HepG2 (cell line): ENCODE results near the gene FBXL13. TPM values are rescaled to one million over a fixed set of nuclear protein-coding genes. Genes with fewer than 3 reads are reported as not detected.
"Not testable (repeated sequence)": the region's sequence is repeated elsewhere in the genome, so short reads cannot be mapped to it uniquely, and the experiment has no call there.

Experiments
- ARNTL ChIP-seq: sonication (generic); formaldehyde crosslinking; IDR thresholded peaks from 2 replicates; pipeline ENCODE4 v1.4.0; 2020; ENCODE audit warnings: mild to moderate bottlenecking, missing genetic modification reagents
- CEBPG ChIP-seq: IDR thresholded peaks from 2 replicates; pipeline ENCODE4 v1.6.1; 2016
- DMAP1 ChIP-seq: IDR thresholded peaks from 2 replicates; pipeline ENCODE4 v1.6.1; 2016
- EP300 ChIP-seq, 3 experiments: sonication (generic) in 1 of 3; formaldehyde crosslinking in 1 of 3; IDR thresholded peaks; 2 replicates each; pipeline versions ENCODE4 v1.5.1 to v1.6.1; 2011 to 2020; ENCODE audit warnings: low read depth in 2 of 3, low read length in 2 of 3, borderline replicate concordance in 1 of 3, improper control_type of control experiment in 1 of 3, mild to moderate bottlenecking in 1 of 3, missing genetic modification reagents in 1 of 3, moderate library complexity in 1 of 3
- FOXA3 ChIP-seq: IDR thresholded peaks from 2 replicates; pipeline ENCODE4 v1.6.1; 2016; ENCODE audit warnings: missing genetic modification reagents, missing compliant biosample characterization
- NR2C2 ChIP-seq: sonication (generic); formaldehyde crosslinking; IDR thresholded peaks from 2 replicates; pipeline ENCODE4 v1.4.0; 2020; ENCODE audit warnings: missing genetic modification reagents, mild to moderate bottlenecking, moderate library complexity, borderline replicate concordance
- NR2F6 ChIP-seq, 2 experiments: IDR thresholded peaks; 2 replicates each; pipeline ENCODE4 v1.6.1; 2016; ENCODE audit warnings: antibody characterized with exemption in 1 of 2, mild to moderate bottlenecking in 1 of 2
- SOX13 ChIP-seq, 3 experiments: fragments of 450-650 bp in 1 of 3; sonication (generic) in 1 of 3; formaldehyde crosslinking in 1 of 3; IDR thresholded peaks in 2 of 3; conservative IDR thresholded peaks in 1 of 3; 2 replicates each; pipeline versions ENCODE4 v1.5.0 to v1.6.1; 2016 to 2020; ENCODE audit warnings: antibody characterized with exemption in 1 of 3, mild to moderate bottlenecking in 1 of 3, missing compliant biosample characterization in 1 of 3, missing genetic modification reagents in 1 of 3, moderate library complexity in 1 of 3
- SP4 ChIP-seq: sonication (generic); formaldehyde crosslinking; IDR thresholded peaks from 2 replicates; pipeline ENCODE4 v1.8.1; 2023; ENCODE audit warnings: mild to moderate bottlenecking, missing genetic modification reagents
- TRIM24 ChIP-seq: sonication (generic); formaldehyde crosslinking; IDR thresholded peaks from 2 replicates; pipeline ENCODE4 v1.8.0; 2022; ENCODE audit warnings: mild to moderate bottlenecking, missing genetic modification reagents
- ZBTB20 ChIP-seq: sonication (generic); formaldehyde crosslinking; IDR thresholded peaks from 2 replicates; pipeline ENCODE4 v1.8.1; 2023; ENCODE audit warnings: missing genetic modification reagents, low read depth, mild to moderate bottlenecking, borderline replicate concordance
- ZNF12 ChIP-seq: sonication (generic); formaldehyde crosslinking; IDR thresholded peaks from 2 replicates; pipeline ENCODE4 v1.5.0; 2020; ENCODE audit warnings: missing genetic modification reagents
- ZNF230 ChIP-seq: sonication (generic); formaldehyde crosslinking; IDR thresholded peaks from 2 replicates; pipeline ENCODE4 v1.4.0; 2020; ENCODE audit warnings: mild to moderate bottlenecking, missing genetic modification reagents
- ZNF652 ChIP-seq: IDR thresholded peaks from 2 replicates; pipeline ENCODE4 v1.6.1; 2016; ENCODE audit warnings: low read depth, borderline replicate concordance
- polyA plus RNA-seq, 8 experiments: library from polyadenylated mRNA; depleted of rRNA in 3 of 8; stranded (reverse) in 7 of 8; unstranded in 1 of 8; fragments of >200 nt; fragmentation: Illumina TruSeq in 4 of 8; extraction: Trizol in 4 of 8; gene quantifications; 2 replicates each; pipeline versions ENCODE4 v1.2.1 to v1.2.3, GENCODE V29; 2011 to 2016; ENCODE audit warnings: low read depth in 4 of 8, missing spikeins in 1 of 8, mixed read lengths in 1 of 8; ENCODE audit not compliant: insufficient read depth in 1 of 8
- total RNA-seq, 5 experiments: library from RNA; depleted of rRNA; stranded (reverse); fragments of >200 nt; fragmentation: Illumina TruSeq; extraction: Trizol; gene quantifications; 2 replicates each; pipeline ENCODE4 v1.2.3, GENCODE V29; 2016; ENCODE audit warnings: low read depth in 1 of 5
- TF ChIP-seq, protein P1 (sequence below): sonication (generic); formaldehyde crosslinking; IDR thresholded peaks from 2 replicates; pipeline ENCODE4 v1.8.0; 2022; ENCODE audit warnings: missing genetic modification reagents, mild to moderate bottlenecking, moderate library complexity, borderline replicate concordance
- TF ChIP-seq, protein P2 (sequence below): sonication (generic); IDR thresholded peaks from 2 replicates; pipeline ENCODE4 v1.6.1; 2016; ENCODE audit warnings: low read depth, borderline replicate concordance
- TF ChIP-seq, protein P3 (sequence below): sonication (generic); formaldehyde crosslinking; IDR thresholded peaks from 2 replicates; pipeline ENCODE4 v1.4.0; 2020; ENCODE audit warnings: missing genetic modification reagents, borderline replicate concordance
- TF ChIP-seq, protein P4 (sequence below): sonication (generic); formaldehyde crosslinking; IDR thresholded peaks from 2 replicates; pipeline ENCODE4 v1.5.1; 2020; ENCODE audit warnings: missing genetic modification reagents, mild to moderate bottlenecking, borderline replicate concordance

The FBXL13 gene
- total and polyA plus RNA-seq, 2 of the 13 experiments (the other 11 are each of a cell fraction or from before 2014, with no cell fraction given), result 0.24 to 0.77 TPM

DNA sequence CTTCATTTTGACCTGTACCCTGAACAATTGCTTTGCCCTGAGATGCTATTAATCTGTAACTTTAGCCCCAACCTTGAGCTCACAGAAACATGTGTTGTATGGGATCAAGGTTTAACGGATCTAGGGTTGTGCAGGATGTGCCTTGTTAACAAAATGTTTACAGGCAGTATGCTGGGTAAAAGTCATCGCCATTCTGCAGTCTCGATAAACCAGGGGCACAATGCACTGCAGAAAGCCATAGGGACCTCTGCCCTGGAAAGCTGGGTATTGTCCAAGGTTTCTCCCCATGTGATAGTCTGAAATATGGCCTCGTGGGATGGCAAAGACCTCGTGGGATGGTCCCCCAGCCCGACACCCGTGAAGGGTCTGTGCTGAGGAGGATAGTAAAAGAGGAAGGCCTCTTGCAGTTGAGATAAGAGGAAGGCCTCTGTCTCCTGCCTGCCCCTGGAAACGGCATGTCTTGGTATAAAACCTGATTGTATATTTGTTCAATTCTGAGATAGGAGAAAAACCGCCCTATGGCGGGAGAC is 236.0 kb downstream of the FBXL13 start (continued):
- TF ChIP-seq EP300 (IDR thresholded peaks at IDR 0.05; ENCODE audit: low read depth in 2 of 2, low read length in 2 of 2) (peak in 1 of 2 experiments; percentile 30; a peak in 1 of 4 replicates), EP300 (CRISPR knock-in tag; IDR thresholded peaks at IDR 0.05; ENCODE audit: borderline replicate concordance) (peak; percentile 30; the same call in 1 of the 2 replicates), TRIM24 (CRISPR knock-in tag) (0 out of 2 replicates have a peak, but pooled peaks have one; percentile 10), DMAP1 (CRISPR knock-in tag) (0 out of 2 replicates have a peak, but pooled peaks have one; percentile 24), NR2C2 (CRISPR knock-in tag) (peak; percentile 37; the same call in 1 of the 2 replicates), ZNF230 (CRISPR knock-in tag) (0 out of 2 replicates have a peak, but pooled peaks have one; percentile 52), SOX13 (CRISPR knock-in tag; conservative IDR thresholded peaks at IDR 0.05 in 1 of 2, IDR thresholded peaks at IDR 0.05 in 1 of 2) (peak in 1 of 2 experiments; percentile 66; a peak in 2 of 4 replicates), SP4 (CRISPR knock-in tag) (peak; percentile 8; the same call in 1 of the 2 replicates), ZNF12 (peak; percentile 92), NR2F6 (IDR thresholded peaks at IDR 0.05) (peak; percentile 8; the same call in 1 of the 2 replicates), NR2F6 (CRISPR knock-in tag; IDR thresholded peaks at IDR 0.05) (peak; percentile 60), ZBTB20 (CRISPR knock-in tag) (peak; percentile 76; the same call in 1 of the 2 replicates), FOXA3 (CRISPR knock-in tag) (peak; percentile 77), ZNF652 (CRISPR knock-in tag) (0 out of 2 replicates have a peak, but pooled peaks have one; percentile 39), ARNTL (CRISPR knock-in tag) (0 out of 2 replicates have a peak, but pooled peaks have one; percentile 41), CEBPG (CRISPR knock-in tag) (0 out of 2 replicates have a peak, but pooled peaks have one; percentile 39)
- TF ChIP-seq, protein P1, sequence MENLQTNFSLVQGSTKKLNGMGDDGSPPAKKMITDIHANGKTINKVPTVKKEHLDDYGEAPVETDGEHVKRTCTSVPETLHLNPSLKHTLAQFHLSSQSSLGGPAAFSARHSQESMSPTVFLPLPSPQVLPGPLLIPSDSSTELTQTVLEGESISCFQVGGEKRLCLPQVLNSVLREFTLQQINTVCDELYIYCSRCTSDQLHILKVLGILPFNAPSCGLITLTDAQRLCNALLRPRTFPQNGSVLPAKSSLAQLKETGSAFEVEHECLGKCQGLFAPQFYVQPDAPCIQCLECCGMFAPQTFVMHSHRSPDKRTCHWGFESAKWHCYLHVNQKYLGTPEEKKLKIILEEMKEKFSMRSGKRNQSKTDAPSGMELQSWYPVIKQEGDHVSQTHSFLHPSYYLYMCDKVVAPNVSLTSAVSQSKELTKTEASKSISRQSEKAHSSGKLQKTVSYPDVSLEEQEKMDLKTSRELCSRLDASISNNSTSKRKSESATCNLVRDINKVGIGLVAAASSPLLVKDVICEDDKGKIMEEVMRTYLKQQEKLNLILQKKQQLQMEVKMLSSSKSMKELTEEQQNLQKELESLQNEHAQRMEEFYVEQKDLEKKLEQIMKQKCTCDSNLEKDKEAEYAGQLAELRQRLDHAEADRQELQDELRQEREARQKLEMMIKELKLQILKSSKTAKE (CRISPR knock-in tag), result 0 out of 2 replicates have a peak, but pooled peaks have one; percentile 14
- TF ChIP-seq SOX13 (IDR thresholded peaks at IDR 0.05), result not testable (repeated sequence)
- TF ChIP-seq, protein P2, sequence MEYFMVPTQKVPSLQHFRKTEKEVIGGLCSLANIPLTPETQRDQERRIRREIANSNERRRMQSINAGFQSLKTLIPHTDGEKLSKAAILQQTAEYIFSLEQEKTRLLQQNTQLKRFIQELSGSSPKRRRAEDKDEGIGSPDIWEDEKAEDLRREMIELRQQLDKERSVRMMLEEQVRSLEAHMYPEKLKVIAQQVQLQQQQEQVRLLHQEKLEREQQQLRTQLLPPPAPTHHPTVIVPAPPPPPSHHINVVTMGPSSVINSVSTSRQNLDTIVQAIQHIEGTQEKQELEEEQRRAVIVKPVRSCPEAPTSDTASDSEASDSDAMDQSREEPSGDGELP, result peak; percentile 64; the same call in 1 of the 2 replicates
- TF ChIP-seq, protein P3, sequence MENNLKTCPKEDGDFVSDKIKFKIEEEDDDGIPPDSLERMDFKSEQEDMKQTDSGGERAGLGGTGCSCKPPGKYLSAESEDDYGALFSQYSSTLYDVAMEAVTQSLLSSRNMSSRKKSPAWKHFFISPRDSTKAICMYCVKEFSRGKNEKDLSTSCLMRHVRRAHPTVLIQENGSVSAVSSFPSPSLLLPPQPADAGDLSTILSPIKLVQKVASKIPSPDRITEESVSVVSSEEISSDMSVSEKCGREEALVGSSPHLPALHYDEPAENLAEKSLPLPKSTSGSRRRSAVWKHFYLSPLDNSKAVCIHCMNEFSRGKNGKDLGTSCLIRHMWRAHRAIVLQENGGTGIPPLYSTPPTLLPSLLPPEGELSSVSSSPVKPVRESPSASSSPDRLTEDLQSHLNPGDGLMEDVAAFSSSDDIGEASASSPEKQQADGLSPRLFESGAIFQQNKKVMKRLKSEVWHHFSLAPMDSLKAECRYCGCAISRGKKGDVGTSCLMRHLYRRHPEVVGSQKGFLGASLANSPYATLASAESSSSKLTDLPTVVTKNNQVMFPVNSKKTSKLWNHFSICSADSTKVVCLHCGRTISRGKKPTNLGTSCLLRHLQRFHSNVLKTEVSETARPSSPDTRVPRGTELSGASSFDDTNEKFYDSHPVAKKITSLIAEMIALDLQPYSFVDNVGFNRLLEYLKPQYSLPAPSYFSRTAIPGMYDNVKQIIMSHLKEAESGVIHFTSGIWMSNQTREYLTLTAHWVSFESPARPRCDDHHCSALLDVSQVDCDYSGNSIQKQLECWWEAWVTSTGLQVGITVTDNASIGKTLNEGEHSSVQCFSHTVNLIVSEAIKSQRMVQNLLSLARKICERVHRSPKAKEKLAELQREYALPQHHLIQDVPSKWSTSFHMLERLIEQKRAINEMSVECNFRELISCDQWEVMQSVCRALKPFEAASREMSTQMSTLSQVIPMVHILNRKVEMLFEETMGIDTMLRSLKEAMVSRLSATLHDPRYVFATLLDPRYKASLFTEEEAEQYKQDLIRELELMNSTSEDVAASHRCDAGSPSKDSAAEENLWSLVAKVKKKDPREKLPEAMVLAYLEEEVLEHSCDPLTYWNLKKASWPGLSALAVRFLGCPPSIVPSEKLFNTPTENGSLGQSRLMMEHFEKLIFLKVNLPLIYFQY (CRISPR knock-in tag), result 0 out of 2 replicates have a peak, but pooled peaks have one; percentile 49
- TF ChIP-seq, protein P4, sequence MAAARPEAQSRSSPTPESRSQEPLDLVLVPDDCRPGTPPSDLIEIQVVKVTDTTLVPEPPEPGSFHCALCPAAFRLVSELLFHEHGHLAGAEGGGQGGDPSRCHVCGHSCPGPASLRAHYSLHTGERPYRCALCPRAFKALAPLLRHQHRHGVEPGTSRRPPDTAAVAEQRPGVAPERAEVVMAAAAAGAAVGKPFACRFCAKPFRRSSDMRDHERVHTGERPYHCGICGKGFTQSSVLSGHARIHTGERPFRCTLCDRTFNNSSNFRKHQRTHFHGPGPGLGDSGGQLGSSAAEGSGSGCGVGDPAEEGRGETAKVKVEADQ (CRISPR knock-in tag), result peak; percentile 46; the same call in 1 of the 2 replicates
